HEK293T (cell line): ENCODE data around the gene HMMR.

Experiments used
- ARNT ChIP-seq: fragments of 450-650 bp; IDR thresholded peaks from 2 replicates; pipeline ENCODE4 v1.6.1; 2017; ENCODE audit warnings: mild to moderate bottlenecking
- BHLHE40 ChIP-seq: fragments of 450-650 bp; IDR thresholded peaks from 2 replicates; pipeline ENCODE4 v1.6.1; 2016; ENCODE audit warnings: mild to moderate bottlenecking, moderate library complexity, borderline replicate concordance
- ELF4 ChIP-seq: fragments of 450-650 bp; IDR thresholded peaks from 2 replicates; pipeline ENCODE4 v1.6.1; 2017; ENCODE audit warnings: antibody characterized with exemption
- HDGF ChIP-seq: fragments of 450-650 bp; IDR thresholded peaks from 2 replicates; pipeline ENCODE4 v1.6.1; 2017; ENCODE audit warnings: antibody characterized with exemption, borderline replicate concordance
- L3MBTL2 ChIP-seq: fragments of 450-650 bp; conservative IDR thresholded peaks from 2 replicates; pipeline ENCODE4 v1.6.1; 2016; ENCODE audit warnings: mild to moderate bottlenecking
- SP1 ChIP-seq: fragments of 450-650 bp; IDR thresholded peaks from 2 replicates; pipeline ENCODE4 v1.6.1; 2017
- TARDBP ChIP-seq: fragments of 450-650 bp; IDR thresholded peaks from 2 replicates; pipeline ENCODE4 v1.6.1; 2016
- ZNF384 ChIP-seq: fragments of 450-650 bp; IDR thresholded peaks from 2 replicates; pipeline ENCODE4 v1.6.1; 2016
- TF ChIP-seq, protein P1 (sequence below): fragments of 450-650 bp; IDR thresholded peaks from 2 replicates; pipeline ENCODE4 v1.6.1; 2016

DNA sequence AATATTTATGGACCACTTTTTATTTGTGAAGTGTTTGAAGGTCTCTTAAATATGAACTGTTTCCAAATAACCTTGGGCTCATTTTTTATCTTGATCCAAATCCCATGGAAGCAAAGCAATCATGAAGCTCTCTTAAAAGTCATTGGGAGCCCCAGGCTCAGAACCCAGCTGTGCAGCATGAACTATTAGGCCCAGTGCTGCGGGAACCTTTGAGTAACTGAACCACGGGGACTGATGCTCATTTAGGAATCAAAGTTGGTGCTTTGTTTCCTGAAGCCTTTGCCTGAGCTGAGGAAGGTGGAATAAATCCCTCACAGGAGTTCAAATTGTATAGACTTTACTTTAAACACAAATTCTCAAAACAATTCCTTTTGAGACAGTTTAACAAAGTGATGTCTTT lies 72.8 kb downstream of the HMMR start:
- TF ChIP-seq BHLHE40: no peak
- TF ChIP-seq L3MBTL2: no peak
- TF ChIP-seq HDGF: no peak
- TF ChIP-seq ARNT: no peak
- TF ChIP-seq SP1: no peak
- no peak for TF ChIP-seq ELF4
- TF ChIP-seq ZNF384: no peak
- TF ChIP-seq, protein P1, sequence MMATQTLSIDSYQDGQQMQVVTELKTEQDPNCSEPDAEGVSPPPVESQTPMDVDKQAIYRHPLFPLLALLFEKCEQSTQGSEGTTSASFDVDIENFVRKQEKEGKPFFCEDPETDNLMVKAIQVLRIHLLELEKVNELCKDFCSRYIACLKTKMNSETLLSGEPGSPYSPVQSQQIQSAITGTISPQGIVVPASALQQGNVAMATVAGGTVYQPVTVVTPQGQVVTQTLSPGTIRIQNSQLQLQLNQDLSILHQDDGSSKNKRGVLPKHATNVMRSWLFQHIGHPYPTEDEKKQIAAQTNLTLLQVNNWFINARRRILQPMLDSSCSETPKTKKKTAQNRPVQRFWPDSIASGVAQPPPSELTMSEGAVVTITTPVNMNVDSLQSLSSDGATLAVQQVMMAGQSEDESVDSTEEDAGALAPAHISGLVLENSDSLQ: no peak
- no peak for TF ChIP-seq TARDBP
